Erythroblast (primary cell): Measurements from ENCODE around the gene CEP85L.

Experiments used
- GATA1 ChIP-seq: IDR thresholded peaks from 2 replicates; pipeline ENCODE4 v1.6.1; 2011; ENCODE audit warnings: low read depth, mild to moderate bottlenecking, control low read depth, low read length, moderate library complexity
- POLR2A ChIP-seq: IDR thresholded peaks from 2 replicates; pipeline ENCODE4 v1.6.1; 2011; ENCODE audit warnings: mild to moderate bottlenecking, low read length

- TF ChIP-seq POLR2A = no peak
- no peak for TF ChIP-seq GATA1
Measured at GRCh38 chr6:118672678-118673077, 21.3 kb upstream of the CEP85L start.
